ENCODE results near the gene NNMT. TPM values are rescaled to one million over a fixed set of nuclear protein-coding genes. Genes with fewer than 3 reads are reported as not detected.
A peak's percentile ranks its signal among the peaks of the same experiment; 100 is the strongest.

NNMT gene
- total and polyA plus RNA-seq, 9 of the 15 experiments (the other 6 are each of a cell fraction or from before 2014, with no cell fraction given) = 6.1 to 15.0 (median 11.2) TPM

DNA sequence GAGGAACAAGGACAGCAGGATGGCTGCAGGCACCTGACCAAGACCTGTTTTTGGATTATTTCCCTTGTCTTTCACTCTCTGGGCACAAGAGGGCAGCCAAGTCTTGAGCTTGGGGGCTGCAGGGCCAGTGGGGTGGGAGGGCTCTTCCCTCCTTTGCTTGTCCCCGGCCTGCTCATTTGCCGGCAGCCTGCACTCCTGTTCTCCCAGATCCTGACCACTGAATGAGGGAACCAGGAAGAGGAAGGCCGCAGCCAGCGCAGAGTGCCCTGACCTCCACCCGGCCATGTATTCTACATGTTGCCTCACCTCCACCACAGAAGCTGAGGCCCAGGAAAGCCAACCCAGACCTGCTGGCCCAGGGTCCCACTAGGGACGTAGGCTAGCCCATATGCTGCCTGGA is 15.5 kb upstream of the NNMT start (continued):
- TF ChIP-seq ZNF586 (CRISPR knock-in tag; conservative IDR thresholded peaks at IDR 0.05) = no peak
- no peak for TF ChIP-seq BCL6 (CRISPR knock-in tag; IDR thresholded peaks at IDR 0.05)
- no peak for TF ChIP-seq POU5F1 (IDR thresholded peaks at IDR 0.05; ENCODE audit: borderline replicate concordance, low read depth, low read length, partially characterized antibody)
- TF ChIP-seq, protein P1, sequence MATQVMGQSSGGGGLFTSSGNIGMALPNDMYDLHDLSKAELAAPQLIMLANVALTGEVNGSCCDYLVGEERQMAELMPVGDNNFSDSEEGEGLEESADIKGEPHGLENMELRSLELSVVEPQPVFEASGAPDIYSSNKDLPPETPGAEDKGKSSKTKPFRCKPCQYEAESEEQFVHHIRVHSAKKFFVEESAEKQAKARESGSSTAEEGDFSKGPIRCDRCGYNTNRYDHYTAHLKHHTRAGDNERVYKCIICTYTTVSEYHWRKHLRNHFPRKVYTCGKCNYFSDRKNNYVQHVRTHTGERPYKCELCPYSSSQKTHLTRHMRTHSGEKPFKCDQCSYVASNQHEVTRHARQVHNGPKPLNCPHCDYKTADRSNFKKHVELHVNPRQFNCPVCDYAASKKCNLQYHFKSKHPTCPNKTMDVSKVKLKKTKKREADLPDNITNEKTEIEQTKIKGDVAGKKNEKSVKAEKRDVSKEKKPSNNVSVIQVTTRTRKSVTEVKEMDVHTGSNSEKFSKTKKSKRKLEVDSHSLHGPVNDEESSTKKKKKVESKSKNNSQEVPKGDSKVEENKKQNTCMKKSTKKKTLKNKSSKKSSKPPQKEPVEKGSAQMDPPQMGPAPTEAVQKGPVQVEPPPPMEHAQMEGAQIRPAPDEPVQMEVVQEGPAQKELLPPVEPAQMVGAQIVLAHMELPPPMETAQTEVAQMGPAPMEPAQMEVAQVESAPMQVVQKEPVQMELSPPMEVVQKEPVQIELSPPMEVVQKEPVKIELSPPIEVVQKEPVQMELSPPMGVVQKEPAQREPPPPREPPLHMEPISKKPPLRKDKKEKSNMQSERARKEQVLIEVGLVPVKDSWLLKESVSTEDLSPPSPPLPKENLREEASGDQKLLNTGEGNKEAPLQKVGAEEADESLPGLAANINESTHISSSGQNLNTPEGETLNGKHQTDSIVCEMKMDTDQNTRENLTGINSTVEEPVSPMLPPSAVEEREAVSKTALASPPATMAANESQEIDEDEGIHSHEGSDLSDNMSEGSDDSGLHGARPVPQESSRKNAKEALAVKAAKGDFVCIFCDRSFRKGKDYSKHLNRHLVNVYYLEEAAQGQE (IDR thresholded peaks at IDR 0.05; ENCODE audit: borderline replicate concordance) = peak; percentile 78
- TF ChIP-seq, protein P1 (CRISPR knock-in tag; IDR thresholded peaks at IDR 0.05; ENCODE audit: low read depth) = no peak
- TF ChIP-seq, protein P2, sequence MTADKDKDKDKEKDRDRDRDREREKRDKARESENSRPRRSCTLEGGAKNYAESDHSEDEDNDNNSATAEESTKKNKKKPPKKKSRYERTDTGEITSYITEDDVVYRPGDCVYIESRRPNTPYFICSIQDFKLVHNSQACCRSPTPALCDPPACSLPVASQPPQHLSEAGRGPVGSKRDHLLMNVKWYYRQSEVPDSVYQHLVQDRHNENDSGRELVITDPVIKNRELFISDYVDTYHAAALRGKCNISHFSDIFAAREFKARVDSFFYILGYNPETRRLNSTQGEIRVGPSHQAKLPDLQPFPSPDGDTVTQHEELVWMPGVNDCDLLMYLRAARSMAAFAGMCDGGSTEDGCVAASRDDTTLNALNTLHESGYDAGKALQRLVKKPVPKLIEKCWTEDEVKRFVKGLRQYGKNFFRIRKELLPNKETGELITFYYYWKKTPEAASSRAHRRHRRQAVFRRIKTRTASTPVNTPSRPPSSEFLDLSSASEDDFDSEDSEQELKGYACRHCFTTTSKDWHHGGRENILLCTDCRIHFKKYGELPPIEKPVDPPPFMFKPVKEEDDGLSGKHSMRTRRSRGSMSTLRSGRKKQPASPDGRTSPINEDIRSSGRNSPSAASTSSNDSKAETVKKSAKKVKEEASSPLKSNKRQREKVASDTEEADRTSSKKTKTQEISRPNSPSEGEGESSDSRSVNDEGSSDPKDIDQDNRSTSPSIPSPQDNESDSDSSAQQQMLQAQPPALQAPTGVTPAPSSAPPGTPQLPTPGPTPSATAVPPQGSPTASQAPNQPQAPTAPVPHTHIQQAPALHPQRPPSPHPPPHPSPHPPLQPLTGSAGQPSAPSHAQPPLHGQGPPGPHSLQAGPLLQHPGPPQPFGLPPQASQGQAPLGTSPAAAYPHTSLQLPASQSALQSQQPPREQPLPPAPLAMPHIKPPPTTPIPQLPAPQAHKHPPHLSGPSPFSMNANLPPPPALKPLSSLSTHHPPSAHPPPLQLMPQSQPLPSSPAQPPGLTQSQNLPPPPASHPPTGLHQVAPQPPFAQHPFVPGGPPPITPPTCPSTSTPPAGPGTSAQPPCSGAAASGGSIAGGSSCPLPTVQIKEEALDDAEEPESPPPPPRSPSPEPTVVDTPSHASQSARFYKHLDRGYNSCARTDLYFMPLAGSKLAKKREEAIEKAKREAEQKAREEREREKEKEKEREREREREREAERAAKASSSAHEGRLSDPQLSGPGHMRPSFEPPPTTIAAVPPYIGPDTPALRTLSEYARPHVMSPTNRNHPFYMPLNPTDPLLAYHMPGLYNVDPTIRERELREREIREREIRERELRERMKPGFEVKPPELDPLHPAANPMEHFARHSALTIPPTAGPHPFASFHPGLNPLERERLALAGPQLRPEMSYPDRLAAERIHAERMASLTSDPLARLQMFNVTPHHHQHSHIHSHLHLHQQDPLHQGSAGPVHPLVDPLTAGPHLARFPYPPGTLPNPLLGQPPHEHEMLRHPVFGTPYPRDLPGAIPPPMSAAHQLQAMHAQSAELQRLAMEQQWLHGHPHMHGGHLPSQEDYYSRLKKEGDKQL (CRISPR knock-in tag; IDR thresholded peaks at IDR 0.05; ENCODE audit: borderline replicate concordance) = no peak
- no peak for TF ChIP-seq ARID1B (IDR thresholded peaks at IDR 0.05)
- TF ChIP-seq ZNF699 (CRISPR knock-in tag; IDR thresholded peaks at IDR 0.05; ENCODE audit: insufficient replicate concordance) = no peak
- TF ChIP-seq, protein P3, sequence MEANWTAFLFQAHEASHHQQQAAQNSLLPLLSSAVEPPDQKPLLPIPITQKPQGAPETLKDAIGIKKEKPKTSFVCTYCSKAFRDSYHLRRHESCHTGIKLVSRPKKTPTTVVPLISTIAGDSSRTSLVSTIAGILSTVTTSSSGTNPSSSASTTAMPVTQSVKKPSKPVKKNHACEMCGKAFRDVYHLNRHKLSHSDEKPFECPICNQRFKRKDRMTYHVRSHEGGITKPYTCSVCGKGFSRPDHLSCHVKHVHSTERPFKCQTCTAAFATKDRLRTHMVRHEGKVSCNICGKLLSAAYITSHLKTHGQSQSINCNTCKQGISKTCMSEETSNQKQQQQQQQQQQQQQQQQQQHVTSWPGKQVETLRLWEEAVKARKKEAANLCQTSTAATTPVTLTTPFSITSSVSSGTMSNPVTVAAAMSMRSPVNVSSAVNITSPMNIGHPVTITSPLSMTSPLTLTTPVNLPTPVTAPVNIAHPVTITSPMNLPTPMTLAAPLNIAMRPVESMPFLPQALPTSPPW (CRISPR knock-in tag; IDR thresholded peaks at IDR 0.05) = peak; percentile 55
- 0 out of 2 replicates have a peak, but pooled peaks have one; percentile 37 for TF ChIP-seq L3MBTL2 (IDR thresholded peaks at IDR 0.05)
- TF ChIP-seq, protein P4, sequence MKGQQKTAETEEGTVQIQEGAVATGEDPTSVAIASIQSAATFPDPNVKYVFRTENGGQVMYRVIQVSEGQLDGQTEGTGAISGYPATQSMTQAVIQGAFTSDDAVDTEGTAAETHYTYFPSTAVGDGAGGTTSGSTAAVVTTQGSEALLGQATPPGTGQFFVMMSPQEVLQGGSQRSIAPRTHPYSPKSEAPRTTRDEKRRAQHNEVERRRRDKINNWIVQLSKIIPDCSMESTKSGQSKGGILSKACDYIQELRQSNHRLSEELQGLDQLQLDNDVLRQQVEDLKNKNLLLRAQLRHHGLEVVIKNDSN (CRISPR knock-in tag; IDR thresholded peaks at IDR 0.05) = peak; percentile 42; the same call in 1 of the 2 replicates
- no peak for TF ChIP-seq ZNF41 (CRISPR knock-in tag; conservative IDR thresholded peaks at IDR 0.05)
- TF ChIP-seq POLR2B (IDR thresholded peaks at IDR 0.05; ENCODE audit: low read depth, partially characterized antibody) = no peak

Data from K562 (cell line).